OCI-LY7 (cell line): ENCODE measurements around the gene TRIO. TPM values are rescaled to one million over a fixed set of nuclear protein-coding genes. Genes with fewer than 3 reads are reported as not detected.

ENCODE experiments used
- BruUV-seq: library from RNA; stranded (reverse); fragments of 400-500 nt; replicated peaks from 2 replicates; lab custom pipeline; 2021; lab: Mats Ljungman, UMichigan
- CTCF ChIA-PET: fragments of 300-600 bp; sonication (Branson Sonifier 250); formaldehyde crosslinking; loops from one replicate; lab custom pipeline; 2022; ENCODE audit warnings: antibody characterized with exemption; ENCODE audit not compliant: unreplicated experiment; lab: Charles Lee
- POLR2A ChIA-PET: fragments of 300-600 bp; sonication (Branson Sonifier 250); formaldehyde crosslinking; loops from one replicate; lab custom pipeline; 2022; ENCODE audit warnings: antibody characterized with exemption; lab: Charles Lee
- DNase-seq: peaks from one replicate; pipeline ENCODE4 v3.0.0-alpha.2; 2015; ENCODE audit warnings: low spot score
- H2AFZ ChIP-seq: fragments of 200-600 bp; sonication (generic), shearing (Covaris generic); 2 replicates; pipeline ENCODE4 v1.6.1; 2014; ENCODE audit warnings: mild to moderate bottlenecking, antibody characterized with exemption, low read length, moderate library complexity
- H3K27ac ChIP-seq: fragments of 200-600 bp; sonication (generic); 2 replicates; pipeline ENCODE4 v1.5.1; 2014; ENCODE audit warnings: mixed run types, low read depth, mild to moderate bottlenecking, moderate library complexity, low read length, inconsistent platforms; ENCODE audit not compliant: poor library complexity, severe bottlenecking
- H3K36me3 ChIP-seq: fragments of 200-600 bp; sonication (generic); 2 replicates; pipeline ENCODE4 v1.6.1; 2014; ENCODE audit warnings: mild to moderate bottlenecking, antibody characterized with exemption, low read length, moderate library complexity, mixed read lengths; ENCODE audit not compliant: insufficient read depth
- H3K4me1 ChIP-seq: fragments of 200-600 bp; sonication (generic); 2 replicates; pipeline ENCODE4 v1.5.1; 2014; ENCODE audit warnings: mild to moderate bottlenecking, low read length; ENCODE audit not compliant: insufficient read depth, poor library complexity, severe bottlenecking
- H3K4me2 ChIP-seq: fragments of 200-600 bp; sonication (generic); 2 replicates; pipeline ENCODE4 v1.6.1; 2014; ENCODE audit warnings: mild to moderate bottlenecking, low read length
- H3K4me3 ChIP-seq: fragments of 200-600 bp; sonication (generic); 2 replicates; pipeline ENCODE4 v1.5.1; 2014; ENCODE audit warnings: mild to moderate bottlenecking, low read depth, low read length; ENCODE audit not compliant: poor library complexity, severe bottlenecking
- H3K79me2 ChIP-seq: fragments of 200-600 bp; sonication (generic); 2 replicates; pipeline ENCODE4 v1.6.1; 2016; ENCODE audit warnings: low read depth, mild to moderate bottlenecking, low read length, moderate library complexity, mixed read lengths; ENCODE audit not compliant: insufficient read depth
- H3K9me2 ChIP-seq: fragments of 200-600 bp; sonication (generic); 2 replicates; pipeline ENCODE4 v1.6.1; 2016; ENCODE audit warnings: mild to moderate bottlenecking, low read length, mixed read lengths; ENCODE audit not compliant: insufficient read depth
- H3K9me3 ChIP-seq: fragments of 200-600 bp; sonication (generic); 2 replicates; pipeline ENCODE4 v1.6.1; 2014; ENCODE audit warnings: mild to moderate bottlenecking, mixed run types, low read length, mixed read lengths
- H4K20me1 ChIP-seq: fragments of 200-600 bp; sonication (generic); 2 replicates; pipeline ENCODE4 v1.6.1; 2014; ENCODE audit warnings: mild to moderate bottlenecking, antibody characterized with exemption, low read length, moderate library complexity, mixed read lengths; ENCODE audit not compliant: insufficient read depth
- CTCF ChIP-seq: fragments of 200-600 bp; sonication (generic); conservative IDR thresholded peaks from 2 replicates; pipeline ENCODE4 v1.5.1; 2014; ENCODE audit warnings: mild to moderate bottlenecking, antibody characterized with exemption, low read length, moderate library complexity, mixed read lengths
- EZH2phosphoT487 ChIP-seq: fragments of 200-600 bp; sonication (generic); IDR thresholded peaks from 2 replicates; pipeline ENCODE4 v1.6.1; 2018; ENCODE audit warnings: low read depth, borderline replicate concordance, mild to moderate bottlenecking, mixed run types, antibody characterized with exemption, low read length, moderate library complexity, mixed read lengths
- intact Hi-C: fragments of 100-400 bp; cut with micrococcal nuclease; formaldehyde crosslinking; loops from one replicate; pipeline ENCODE4 v1.10.0; 2022; ENCODE audit not compliant: unreplicated experiment
- total RNA-seq, 2 experiments: library from RNA; depleted of rRNA in 1 of 2; stranded (reverse); fragments of >200 nt in 1 of 2; shearing (Covaris generic) in 1 of 2; gene quantifications; 2 replicates each; pipeline ENCODE4 v1.2.3, GENCODE V29; 2014 to 2022

TRIO gene
- total RNA-seq, 2 experiments from 2014 or later = 35.8 to 55.1 TPM

GRCh38 chr5:14502294-14502690, 359.1 kb downstream of the TRIO start:
- no peaks in the 10 kb centered on the region for H3K9me3 ChIP-seq
- no TSS peak for BruUV-seq
- CTCF ChIA-PET = no interaction called here
- POLR2A ChIA-PET = no interaction called here
- DNase-seq = no peak
- H3K4me1 ChIP-seq = no peaks in the 10 kb centered on the region
- no peaks in the 10 kb centered on the region for H3K79me2 ChIP-seq
- intact Hi-C loops = no loop called here
- H4K20me1 ChIP-seq = no peaks in the 10 kb centered on the region
- H3K4me2 ChIP-seq = no peak overlapping the region
- no peaks in the 10 kb centered on the region for H3K36me3 ChIP-seq
- H3K9me2 ChIP-seq = no peaks in the 10 kb centered on the region
- TF ChIP-seq EZH2phosphoT487 (no peak), CTCF (no peak)
- H3K4me3 ChIP-seq = no peak overlapping the region
- H2AFZ ChIP-seq = no peak overlapping the region
- H3K27ac ChIP-seq = no peak overlapping the region

DNA sequence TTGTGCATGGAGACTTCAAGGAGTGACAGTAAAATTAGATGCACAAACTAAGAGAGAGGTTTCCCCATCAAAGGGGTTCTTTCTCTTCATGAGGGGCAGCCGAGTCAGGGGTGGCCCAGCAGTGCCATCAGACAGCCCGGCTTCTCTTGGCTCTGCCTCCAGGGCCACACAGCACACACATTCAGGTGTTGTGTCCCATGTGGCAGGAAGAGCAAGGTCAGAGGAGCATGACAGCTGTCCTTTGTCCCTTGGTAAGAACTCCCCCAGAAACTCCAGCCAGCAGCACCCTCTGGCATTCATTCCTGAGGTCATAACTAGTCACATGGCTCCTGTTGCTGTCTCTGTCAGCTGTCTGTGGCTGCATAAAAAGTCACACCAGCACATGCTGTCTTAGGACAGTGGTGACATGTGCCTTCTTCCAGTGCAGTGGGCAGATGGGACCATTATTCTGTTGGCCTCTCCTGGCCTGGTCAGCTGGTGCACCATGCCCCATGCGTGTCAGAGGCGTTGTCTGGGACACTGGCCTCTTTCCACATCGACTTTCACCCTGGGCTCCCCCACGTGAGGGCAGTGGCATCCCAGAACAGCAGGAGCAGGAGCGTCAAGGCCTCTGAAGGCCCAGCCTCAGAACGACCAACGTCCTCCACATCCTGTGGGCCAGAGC, 360.0 kb downstream of the TRIO start:
- no peak for DNase-seq
- BruUV-seq = no TSS peak
- Histone ChIP-seq H3K9me2 (no peaks in the 10 kb centered on the region), H3K4me1 (no peaks in the 10 kb centered on the region), H4K20me1 (no peaks in the 10 kb centered on the region), H3K27ac (no peak overlapping the region), H2AFZ (no peak overlapping the region), H3K4me3 (no peak overlapping the region), H3K4me2 (no peak overlapping the region), H3K36me3 (no peaks in the 10 kb centered on the region), H3K79me2 (no peaks in the 10 kb centered on the region), H3K9me3 (no peaks in the 10 kb centered on the region)
- TF ChIP-seq CTCF = no peak
- TF ChIP-seq EZH2phosphoT487 = no peak
- POLR2A ChIA-PET = interaction anchor here (0.6 kb wide), 1 partner anchor 39 kb away, joined by 3 read pairs; no protein-coding TSS in a partner anchor
- intact Hi-C loops = no loop called here
- CTCF ChIA-PET = no interaction called here

GRCh38 chr5:14503681-14504331, 360.7 kb downstream of the TRIO start:
- CTCF ChIA-PET = no interaction called here
- H3K36me3 ChIP-seq = no peaks in the 10 kb centered on the region
- BruUV-seq = no TSS peak

More at GRCh38 chr5:14503681-14504331, 360.7 kb downstream of the TRIO start:
- POLR2A ChIA-PET = no interaction called here
- no peaks in the 10 kb centered on the region for H4K20me1 ChIP-seq
- H3K4me2 ChIP-seq = no peak overlapping the region
- H2AFZ ChIP-seq = no peak overlapping the region
- no peaks in the 10 kb centered on the region for H3K9me2 ChIP-seq
- H3K4me1 ChIP-seq = no peaks in the 10 kb centered on the region
- no peak for DNase-seq
- H3K9me3 ChIP-seq = no peaks in the 10 kb centered on the region
- H3K4me3 ChIP-seq = no peak overlapping the region
- no peaks in the 10 kb centered on the region for H3K79me2 ChIP-seq
- H3K27ac ChIP-seq = no peak overlapping the region
- intact Hi-C loops = no loop called here
- TF ChIP-seq CTCF (no peak), EZH2phosphoT487 (no peak)
